Astrocyte (in vitro differentiated cells and primary cell): ENCODE measurements around the gene CAMK2D. TPM values are rescaled to one million over a fixed set of nuclear protein-coding genes. Genes with fewer than 3 reads are reported as not detected.

ENCODE experiments used
- DNase-seq: peaks from one replicate; pipeline ENCODE4 v3.0.0-alpha.2; 2010; ENCODE audit warnings: low read depth
- FAIRE-seq: peaks from 2 replicates; lab custom pipeline; 2011; peaks lifted over from hg19 to GRCh38; lab: Jason Lieb, UNC
- H2AFZ ChIP-seq: 2 replicates; pipeline ENCODE4 v1.6.0; 2012; ENCODE audit warnings: low read depth, low read length, inconsistent platforms
- H3K27ac ChIP-seq: 2 replicates; pipeline ENCODE4 v1.5.1; 2011; ENCODE audit warnings: low read depth, low read length, inconsistent platforms
- H3K27me3 ChIP-seq: 2 replicates; pipeline ENCODE4 v1.6.0; 2011; ENCODE audit warnings: low read length, inconsistent platforms; ENCODE audit not compliant: insufficient read depth
- H3K36me3 ChIP-seq: 2 replicates; pipeline ENCODE4 v1.5.1; 2011; ENCODE audit warnings: low read length, inconsistent platforms; ENCODE audit not compliant: insufficient read depth
- H3K4me1 ChIP-seq: 2 replicates; pipeline ENCODE4 v1.5.1; 2011; ENCODE audit warnings: low read length, inconsistent platforms; ENCODE audit not compliant: insufficient read depth
- H3K4me2 ChIP-seq: 2 replicates; pipeline ENCODE4 v1.6.0; 2012; ENCODE audit warnings: low read length, inconsistent platforms
- H3K4me3 ChIP-seq: 2 replicates; pipeline ENCODE4 v1.5.1; 2011; ENCODE audit warnings: low read depth, mild to moderate bottlenecking, low read length, inconsistent platforms; ENCODE audit not compliant: insufficient read depth
- H3K79me2 ChIP-seq: 2 replicates; pipeline ENCODE4 v1.6.0; 2012; ENCODE audit warnings: mild to moderate bottlenecking, low read length, inconsistent platforms; ENCODE audit not compliant: insufficient read depth
- H3K9ac ChIP-seq: 2 replicates; pipeline ENCODE4 v1.6.0; 2012; ENCODE audit warnings: mild to moderate bottlenecking, low read length, inconsistent platforms
- H3K9me3 ChIP-seq: 2 replicates; pipeline ENCODE4 v1.5.1; 2012; ENCODE audit warnings: low read depth, mild to moderate bottlenecking, low read length, inconsistent platforms; ENCODE audit not compliant: insufficient read depth
- H4K20me1 ChIP-seq: 2 replicates; pipeline ENCODE4 v1.6.0; 2012; ENCODE audit warnings: low read length, inconsistent platforms; ENCODE audit not compliant: insufficient read depth
- H3K27ac Mint-ChIP-seq: one replicate; pipeline ENCODE4 v1.8.0; 2021; ENCODE audit warnings: mild to moderate bottlenecking, mixed read lengths; ENCODE audit not compliant: unreplicated experiment
- H3K27me3 Mint-ChIP-seq: one replicate; pipeline ENCODE4 v1.8.0; 2021; ENCODE audit warnings: low read depth, mixed read lengths; ENCODE audit not compliant: unreplicated experiment
- H3K36me3 Mint-ChIP-seq: one replicate; pipeline ENCODE4 v1.8.0; 2021; ENCODE audit warnings: low read depth, mixed read lengths; ENCODE audit not compliant: unreplicated experiment
- H3K4me1 Mint-ChIP-seq: one replicate; pipeline ENCODE4 v1.8.0; 2021; ENCODE audit warnings: low read depth, mixed read lengths; ENCODE audit not compliant: unreplicated experiment
- H3K4me3 Mint-ChIP-seq: one replicate; pipeline ENCODE4 v1.8.0; 2021; ENCODE audit warnings: mild to moderate bottlenecking, moderate library complexity, mixed read lengths; ENCODE audit not compliant: unreplicated experiment
- H3K9me3 Mint-ChIP-seq: one replicate; pipeline ENCODE4 v1.8.0; 2021; ENCODE audit warnings: mild to moderate bottlenecking, mixed read lengths; ENCODE audit not compliant: unreplicated experiment
- CTCF ChIP-seq: IDR thresholded peaks from 2 replicates; pipeline ENCODE4 v1.5.1; 2011; ENCODE audit warnings: low read depth, mild to moderate bottlenecking, inconsistent platforms, low read length, moderate library complexity; ENCODE audit not compliant: insufficient read depth
- EZH2 ChIP-seq: IDR thresholded peaks from 2 replicates; pipeline ENCODE4 v1.6.1; 2012; ENCODE audit warnings: mild to moderate bottlenecking, low read length, inconsistent platforms; ENCODE audit not compliant: insufficient read depth
- total RNA-seq: library from RNA; stranded (reverse); gene quantifications from 2 replicates; pipeline ENCODE4 v1.2.1, GENCODE V29; 2021

Gene CAMK2D
- total RNA-seq, 1 donor from 2014 or later: 80.8 TPM

- TF ChIP-seq EZH2 (no peak), CTCF (peak; percentile 42)
- Mint-ChIP-seq H3K36me3 (peaks cover 12% of the 10 kb centered on the region), H3K4me1 (peaks cover 33% of the 10 kb centered on the region), H3K27me3 (no peaks in the 10 kb centered on the region), H3K4me3 (no peak overlapping the region), H3K9me3 (no peaks in the 10 kb centered on the region), H3K27ac (peak overlapping the region; percentile 85)
- FAIRE-seq (peak; percentile 80), DNase-seq (peak; percentile 67)
- Histone ChIP-seq H4K20me1 (peaks cover 29% of the 10 kb centered on the region), H3K4me1 (peaks cover 27% of the 10 kb centered on the region), H3K4me2 (peak overlapping the region; percentile 31), H3K27ac (peak overlapping the region; percentile 27), H3K27me3 (no peaks in the 10 kb centered on the region), H3K79me2 (peaks cover 63% of the 10 kb centered on the region), H3K9me3 (no peaks in the 10 kb centered on the region), H3K9ac (no peak overlapping the region), H3K4me3 (no peak overlapping the region), H3K36me3 (no peaks in the 10 kb centered on the region), H2AFZ (no peak overlapping the region)
Observed at GRCh38 chr4:113684534-113685091, 76.9 kb downstream of the CAMK2D start.

GRCh38 chr4:113682730-113683537 lies 78.6 kb downstream of the CAMK2D start:
- no peaks in the 10 kb centered on the region for H3K27me3 ChIP-seq
- H3K9ac ChIP-seq: peak overlapping the region; percentile 29
- Mint-ChIP-seq H3K4me1 (peaks cover 41% of the 10 kb centered on the region), H3K36me3 (peaks cover 14% of the 10 kb centered on the region), H3K9me3 (no peaks in the 10 kb centered on the region), H3K27ac (peak overlapping the region; percentile 64), H3K4me3 (no peak overlapping the region), H3K27me3 (no peaks in the 10 kb centered on the region)
- no peaks in the 10 kb centered on the region for H3K9me3 ChIP-seq
- DNase-seq: peak; percentile 66
- no peak for TF ChIP-seq EZH2
- no peak for TF ChIP-seq CTCF
- peaks cover 54% of the 10 kb centered on the region for H3K79me2 ChIP-seq
- H3K4me2 ChIP-seq: peak overlapping the region; percentile 42
- H4K20me1 ChIP-seq: peaks cover 26% of the 10 kb centered on the region
- peak overlapping the region; percentile 63 for H3K27ac ChIP-seq
- H2AFZ ChIP-seq: no peak overlapping the region
- no peak for FAIRE-seq
- H3K4me3 ChIP-seq: no peak overlapping the region
- peaks cover 4% of the 10 kb centered on the region for H3K36me3 ChIP-seq
- H3K4me1 ChIP-seq: peaks cover 27% of the 10 kb centered on the region
